GM12891 (cell line): Measurements from ENCODE around the gene ENGASE.

Experiments
- DNase-seq: peaks from one replicate; pipeline ENCODE4 v3.0.0; 2011; ENCODE audit warnings: low spot score; ENCODE audit not compliant: insufficient read length
- FAIRE-seq: peaks from 2 replicates; lab custom pipeline; 2011; peaks lifted over from hg19 to GRCh38; lab: Jason Lieb, UNC
- PAX5 ChIP-seq: IDR thresholded peaks from 2 replicates; pipeline ENCODE4 v1.6.1; 2011; ENCODE audit warnings: low read length, moderate library complexity, mild to moderate bottlenecking; ENCODE audit not compliant: insufficient read depth, severe bottlenecking
- POLR2A ChIP-seq: IDR thresholded peaks from 2 replicates; pipeline ENCODE4 v1.6.1; 2011; ENCODE audit warnings: low read depth, low read length, control low read depth
- POLR2AphosphoS5 ChIP-seq: IDR thresholded peaks from 2 replicates; pipeline ENCODE4 v1.6.1; 2011; ENCODE audit warnings: low read depth, low read length, control low read depth
- POU2F2 ChIP-seq: IDR thresholded peaks from 2 replicates; pipeline ENCODE4 v1.6.1; 2011; ENCODE audit warnings: low read depth, mild to moderate bottlenecking, control low read depth, low read length, moderate library complexity
- SPI1 ChIP-seq: IDR thresholded peaks from 2 replicates; pipeline ENCODE4 v1.6.1; 2011; ENCODE audit warnings: low read depth, low read length, control low read depth
- TAF1 ChIP-seq: IDR thresholded peaks from 2 replicates; pipeline ENCODE4 v1.6.1; 2011; ENCODE audit warnings: low read depth, low read length, control low read depth

Gene ENGASE

GRCh38 chr17:79124513-79125209 lies 50.0 kb downstream of the ENGASE start:
- DNase-seq (no peak), FAIRE-seq (no peak)
- no peak for TF ChIP-seq POLR2AphosphoS5
- TF ChIP-seq POU2F2, result no peak
- TF ChIP-seq TAF1, result no peak
- TF ChIP-seq POLR2A, result no peak
- no peak for TF ChIP-seq SPI1
- no peak for TF ChIP-seq PAX5

- no peak for FAIRE-seq
- TF ChIP-seq POLR2A (no peak), POLR2AphosphoS5 (no peak), SPI1 (no peak), TAF1 (no peak), POU2F2 (no peak), PAX5 (no peak)
- DNase-seq, result no peak
Measured at GRCh38 chr17:79125503-79125902, 50.9 kb downstream of the ENGASE start.

DNA sequence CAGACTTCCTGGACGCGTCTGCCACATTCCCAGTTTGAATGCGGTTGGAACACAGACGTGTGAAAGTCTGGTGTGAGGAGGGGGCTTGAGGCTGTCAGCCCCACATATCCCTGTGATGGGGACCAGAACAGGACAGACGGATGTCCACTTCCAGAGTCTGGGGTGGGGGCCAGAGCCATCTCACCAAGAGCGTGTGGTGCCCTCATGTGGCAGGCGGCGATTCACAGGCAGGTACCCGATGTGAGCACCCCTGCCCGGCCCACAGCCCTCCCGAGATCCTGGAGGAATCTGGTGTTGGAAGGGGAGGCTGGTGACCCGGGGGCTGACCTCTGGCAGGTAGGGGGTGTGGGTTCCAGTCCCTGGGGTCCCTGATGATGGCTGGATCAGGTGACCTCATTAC lies 51.5 kb downstream of the ENGASE start:
- DNase-seq (no peak), FAIRE-seq (no peak)
- TF ChIP-seq PAX5 (no peak), TAF1 (no peak), POLR2AphosphoS5 (no peak), POLR2A (no peak), SPI1 (no peak), POU2F2 (no peak)

- TF ChIP-seq PAX5, result no peak
- TF ChIP-seq SPI1, result no peak
- TF ChIP-seq POLR2AphosphoS5, result no peak
- TF ChIP-seq TAF1, result no peak
- no peak for TF ChIP-seq POLR2A
- TF ChIP-seq POU2F2, result no peak
- FAIRE-seq (no peak), DNase-seq (no peak)
Measured at GRCh38 chr17:79127534-79128135, 53.0 kb downstream of the ENGASE start.

GRCh38 chr17:79129523-79129922 lies 54.9 kb downstream of the ENGASE start:
- TF ChIP-seq TAF1, result no peak
- TF ChIP-seq POLR2A, result no peak
- no peak for TF ChIP-seq POLR2AphosphoS5
- TF ChIP-seq SPI1, result no peak
- no peak for TF ChIP-seq PAX5
- no peak for TF ChIP-seq POU2F2
- FAIRE-seq (no peak), DNase-seq (no peak)

GRCh38 chr17:79130536-79131273 lies 56.1 kb downstream of the ENGASE start:
- no peak for FAIRE-seq
- DNase-seq, result no peak
- TF ChIP-seq POLR2AphosphoS5 (no peak), TAF1 (no peak), PAX5 (no peak), POU2F2 (no peak), POLR2A (no peak), SPI1 (no peak)

DNA sequence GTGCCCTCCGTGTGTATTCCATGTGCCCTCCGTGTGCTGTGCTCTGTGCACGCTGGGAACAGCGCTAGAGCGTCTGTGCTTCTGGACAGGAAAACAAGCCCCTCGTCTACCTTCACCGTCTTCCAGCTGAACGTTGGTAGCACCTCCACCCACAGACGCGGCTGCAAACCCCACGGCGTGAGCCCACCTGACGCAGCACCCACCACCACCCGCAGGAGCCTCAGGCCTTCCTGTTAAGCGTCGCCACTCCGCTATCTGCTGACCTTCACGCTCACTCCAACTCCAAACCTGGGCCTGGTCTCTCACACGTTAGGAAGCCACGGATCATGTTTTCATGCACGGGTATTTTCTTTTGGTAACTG lies 56.6 kb downstream of the ENGASE start:
- no peak for FAIRE-seq
- TF ChIP-seq POLR2AphosphoS5, result no peak
- no peak for TF ChIP-seq TAF1
- TF ChIP-seq POU2F2, result no peak
- TF ChIP-seq PAX5, result no peak
- no peak for TF ChIP-seq SPI1
- TF ChIP-seq POLR2A, result no peak
- DNase-seq, result no peak

GRCh38 chr17:79131701-79132100 lies 57.1 kb downstream of the ENGASE start:
- DNase-seq (no peak), FAIRE-seq (no peak)
- TF ChIP-seq PAX5, result no peak
- no peak for TF ChIP-seq POLR2A
- no peak for TF ChIP-seq SPI1
- TF ChIP-seq TAF1, result no peak
- TF ChIP-seq POU2F2, result no peak
- no peak for TF ChIP-seq POLR2AphosphoS5

DNA sequence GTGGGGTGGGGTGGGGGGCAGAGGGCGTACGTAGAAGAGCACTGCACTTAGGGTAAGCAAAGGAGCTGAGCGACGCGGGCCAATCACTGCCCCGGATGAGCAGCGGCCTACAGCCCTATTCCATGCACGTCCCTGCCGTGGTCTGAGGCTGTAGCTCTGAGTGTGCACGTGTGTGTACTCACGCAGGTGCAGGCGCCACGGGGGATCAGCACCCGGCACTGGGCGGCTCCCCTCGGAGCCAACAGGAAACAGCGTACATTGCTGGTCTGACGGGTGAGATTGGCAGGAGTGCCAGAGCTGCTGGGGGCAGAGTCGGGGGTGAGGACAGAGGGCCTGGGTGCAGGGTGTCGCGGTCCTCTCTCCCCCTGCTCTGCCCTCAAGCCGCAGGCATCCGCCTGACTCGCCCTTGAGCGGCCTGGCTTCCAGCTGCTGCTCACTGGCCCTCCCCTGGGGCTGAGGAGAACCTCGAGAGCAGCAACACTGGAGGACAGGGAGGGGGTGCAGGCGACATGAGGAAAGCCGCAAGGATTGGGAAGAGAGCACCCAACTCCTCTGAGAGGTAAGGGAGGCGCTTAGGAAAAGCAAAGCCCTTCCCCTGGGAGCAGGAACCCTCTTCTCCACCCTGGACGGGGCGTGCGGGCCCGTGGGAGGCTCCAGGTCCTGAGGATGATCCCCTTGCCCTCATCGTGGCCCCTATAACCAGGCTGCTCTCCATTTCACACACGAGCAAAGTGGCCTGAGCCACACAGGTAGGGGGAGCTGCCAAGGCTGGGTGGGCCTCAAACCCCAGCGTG lies 57.8 kb downstream of the ENGASE start:
- FAIRE-seq (no peak), DNase-seq (no peak)
- no peak for TF ChIP-seq TAF1
- no peak for TF ChIP-seq POLR2A
- no peak for TF ChIP-seq SPI1
- no peak for TF ChIP-seq POLR2AphosphoS5
- no peak for TF ChIP-seq POU2F2
- TF ChIP-seq PAX5, result no peak

GRCh38 chr17:79133214-79133613 lies 58.6 kb downstream of the ENGASE start:
- no peak for FAIRE-seq
- DNase-seq, result no peak
- no peak for TF ChIP-seq POLR2AphosphoS5
- TF ChIP-seq POLR2A, result no peak
- no peak for TF ChIP-seq SPI1
- TF ChIP-seq TAF1, result no peak
- no peak for TF ChIP-seq PAX5
